Left ventricle myocardium inferior (tissue), 1 donor: ENCODE data around the gene FREM1. TPM values are rescaled to one million over a fixed set of nuclear protein-coding genes. Genes with fewer than 3 reads are reported as not detected.

Source experiments
- DNase-seq: peaks from one replicate; pipeline ENCODE4 v3.0.0-alpha.2; 2020
- H3K27ac ChIP-seq: fragments of 200-600 bp; replicated peaks from 2 replicates; pipeline ENCODE4 v1.8.0; 2021
- H3K27me3 ChIP-seq: fragments of 200-600 bp; 2 replicates; pipeline ENCODE4 v1.8.0; 2021; ENCODE audit warnings: low read depth
- H3K36me3 ChIP-seq: fragments of 200-600 bp; 2 replicates; pipeline ENCODE4 v1.8.0; 2021
- H3K4me1 ChIP-seq: fragments of 200-600 bp; 2 replicates; pipeline ENCODE4 v1.8.0; 2021
- H3K4me3 ChIP-seq: fragments of 200-600 bp; 2 replicates; pipeline ENCODE4 v1.8.0; 2021; ENCODE audit warnings: mild to moderate bottlenecking, moderate library complexity
- H3K9me3 ChIP-seq: fragments of 200-600 bp; replicated peaks from 2 replicates; pipeline ENCODE4 v1.8.0; 2021
- CTCF ChIP-seq: fragments of 200-600 bp; IDR thresholded peaks from 2 replicates; pipeline ENCODE4 v1.8.0; 2021; ENCODE audit warnings: antibody characterized with exemption, mild to moderate bottlenecking, borderline replicate concordance
- intact Hi-C: fragments of 100-400 bp; cut with micrococcal nuclease; formaldehyde crosslinking; loops from one replicate; pipeline ENCODE4 v1.11.0; 2022
- total RNA-seq: library from RNA; stranded (reverse); fragmentation: NEBNext Ultra II Directional; extraction: Animal tissue kit (Norgen Biotek cat#: 25700); gene quantifications from one replicate; pipeline ENCODE4 v1.2.1, GENCODE V29; 2021
- donor health status: DM: no; HTN: yes; CAD: no; lungs with severe emphysema.

FREM1 gene
- total RNA-seq, 1 donor from 2014 or later = 3.0 TPM

GRCh38 chr9:14811844-14812243, 98.4 kb downstream of the FREM1 start:
- Histone ChIP-seq H3K4me1 (no peaks in the 10 kb centered on the region), H3K36me3 (no peaks in the 10 kb centered on the region), H3K27ac (no peak overlapping the region), H3K27me3 (no peaks in the 10 kb centered on the region), H3K9me3 (no peaks in the 10 kb centered on the region), H3K4me3 (no peak overlapping the region)
- no peak for TF ChIP-seq CTCF
- DNase-seq = no peak
- intact Hi-C loops = no loop called here

- intact Hi-C loops = no loop called here
- Histone ChIP-seq H3K27ac (no peak overlapping the region), H3K9me3 (no peaks in the 10 kb centered on the region), H3K27me3 (no peaks in the 10 kb centered on the region), H3K4me3 (no peak overlapping the region), H3K4me1 (no peaks in the 10 kb centered on the region), H3K36me3 (no peaks in the 10 kb centered on the region)
- DNase-seq = no peak
- TF ChIP-seq CTCF = no peak
Measured at GRCh38 chr9:14806941-14807520, 103.2 kb downstream of the FREM1 start.

- H3K9me3 ChIP-seq = no peaks in the 10 kb centered on the region
- DNase-seq = no peak
- H3K4me1 ChIP-seq = no peaks in the 10 kb centered on the region
- no peak for TF ChIP-seq CTCF
- no peaks in the 10 kb centered on the region for H3K36me3 ChIP-seq
- no peak overlapping the region for H3K4me3 ChIP-seq
- intact Hi-C loops = no loop called here
- no peaks in the 10 kb centered on the region for H3K27me3 ChIP-seq
- no peak overlapping the region for H3K27ac ChIP-seq
Measured at GRCh38 chr9:14799030-14799429, 111.2 kb downstream of the FREM1 start.

GRCh38 chr9:14797435-14797834, 112.8 kb downstream of the FREM1 start:
- H3K4me3 ChIP-seq = no peak overlapping the region
- no peak overlapping the region for H3K27ac ChIP-seq
- no peak for DNase-seq
- intact Hi-C loops = no loop called here
- TF ChIP-seq CTCF = no peak
- H3K9me3 ChIP-seq = no peaks in the 10 kb centered on the region
- H3K4me1 ChIP-seq = no peaks in the 10 kb centered on the region
- H3K27me3 ChIP-seq = no peaks in the 10 kb centered on the region
- H3K36me3 ChIP-seq = no peaks in the 10 kb centered on the region

- H3K4me3 ChIP-seq = no peak overlapping the region
- TF ChIP-seq CTCF = no peak
- no peaks in the 10 kb centered on the region for H3K4me1 ChIP-seq
- H3K36me3 ChIP-seq = no peaks in the 10 kb centered on the region
- H3K27ac ChIP-seq = no peak overlapping the region
- DNase-seq = no peak
- H3K9me3 ChIP-seq = no peaks in the 10 kb centered on the region
- intact Hi-C loops = no loop called here
- H3K27me3 ChIP-seq = no peaks in the 10 kb centered on the region
Measured at GRCh38 chr9:14793389-14793788, 116.8 kb downstream of the FREM1 start.
